Upper lobe of left lung (tissue), 6 donors: ENCODE results near the gene UHRF1. TPM values are rescaled to one million over a fixed set of nuclear protein-coding genes. Genes with fewer than 3 reads are reported as not detected.

Source experiments
- ATAC-seq, 2 donors: fragments of 200-7000 bp; cut with Tn5 transposase; one replicate each; pipeline ENCODE4 v1.9.1; 2022; ENCODE audit warnings: mild to moderate bottlenecking in 2 of 2, moderate library complexity in 2 of 2; ENCODE audit not compliant: low FRiP score in 2 of 2
- DNase-seq, 2 donors: peaks; one replicate each; pipeline ENCODE4 v3.0.0-alpha.2; 2019 to 2020
- H3K27ac ChIP-seq, 4 donors: fragments of 200-600 bp; sonication (generic); one replicate each; pipeline ENCODE4 v1.5.1; 2016 to 2019
- H3K27me3 ChIP-seq, 4 donors: fragments of 200-600 bp; sonication (generic); one replicate each; pipeline ENCODE4 v1.5.1; 2017 to 2019
- H3K36me3 ChIP-seq, 4 donors: fragments of 200-600 bp; sonication (generic); one replicate each; pipeline ENCODE4 v1.5.1; 2016 to 2019
- H3K4me1 ChIP-seq, 4 donors: fragments of 200-600 bp; sonication (generic); one replicate each; pipeline ENCODE4 v1.5.1; 2018 to 2019
- H3K4me3 ChIP-seq, 4 donors: fragments of 200-600 bp; sonication (generic); one replicate each; pipeline ENCODE4 v1.5.1; 2017 to 2019; ENCODE audit warnings: mild to moderate bottlenecking in 2 of 4, moderate library complexity in 1 of 4
- H3K9me3 ChIP-seq, 4 donors: fragments of 200-600 bp; sonication (generic); one replicate each; pipeline ENCODE4 v1.5.1; 2018 to 2019
- EP300 ChIP-seq, 4 donors: sonication (generic); formaldehyde crosslinking; IDR thresholded peaks; one replicate each; pipeline ENCODE4 v1.5.1; 2017; ENCODE audit warnings: antibody characterized with exemption in 4 of 4, control low read depth in 2 of 4
- POLR2A ChIP-seq, 4 donors: fragments of 450-650 bp; IDR thresholded peaks; one replicate each; pipeline ENCODE4 v1.5.1; 2016 to 2017; ENCODE audit warnings: antibody characterized with exemption in 4 of 4, mild to moderate bottlenecking in 2 of 4
- POLR2AphosphoS5 ChIP-seq, 2 donors: sonication (generic); formaldehyde crosslinking; IDR thresholded peaks; one replicate each; pipeline ENCODE4 v1.5.1; 2017; ENCODE audit warnings: antibody characterized with exemption in 2 of 2
- WGBS, 2 donors: methylation state at CpG; one replicate each; pipeline ENCODE4 v1.1.5; 2017 to 2018; 5-methylcytosine and 5-hydroxymethylcytosine counted together
- total RNA-seq, 6 donors: library from RNA; depleted of rRNA in 4 of 6; stranded (reverse); fragments of >200 nt in 4 of 6; gene quantifications; one replicate each; pipeline versions ENCODE4 v1.1.0 to v1.2.1, GENCODE V29; 2016 to 2021
- TF ChIP-seq, protein P1 (sequence below), 6 experiments: fragments of 450-650 bp in 4 of 6; fragments of 200-600 bp in 2 of 6; sonication (generic) in 2 of 6; IDR thresholded peaks; one replicate each; pipeline ENCODE4 v1.5.1; 2016 to 2019; ENCODE audit warnings: antibody characterized with exemption in 6 of 6
- donor health status: DM: no; HTN: no; CAD: no; lungs with moderate emphysema.
- donor health status: DM: no; HTN: yes; CAD: no; lungs with severe emphysema.

The UHRF1 gene
- total RNA-seq, 6 donors from 2014 or later: 1.0 to 5.1 (median 2.3) TPM

DNA sequence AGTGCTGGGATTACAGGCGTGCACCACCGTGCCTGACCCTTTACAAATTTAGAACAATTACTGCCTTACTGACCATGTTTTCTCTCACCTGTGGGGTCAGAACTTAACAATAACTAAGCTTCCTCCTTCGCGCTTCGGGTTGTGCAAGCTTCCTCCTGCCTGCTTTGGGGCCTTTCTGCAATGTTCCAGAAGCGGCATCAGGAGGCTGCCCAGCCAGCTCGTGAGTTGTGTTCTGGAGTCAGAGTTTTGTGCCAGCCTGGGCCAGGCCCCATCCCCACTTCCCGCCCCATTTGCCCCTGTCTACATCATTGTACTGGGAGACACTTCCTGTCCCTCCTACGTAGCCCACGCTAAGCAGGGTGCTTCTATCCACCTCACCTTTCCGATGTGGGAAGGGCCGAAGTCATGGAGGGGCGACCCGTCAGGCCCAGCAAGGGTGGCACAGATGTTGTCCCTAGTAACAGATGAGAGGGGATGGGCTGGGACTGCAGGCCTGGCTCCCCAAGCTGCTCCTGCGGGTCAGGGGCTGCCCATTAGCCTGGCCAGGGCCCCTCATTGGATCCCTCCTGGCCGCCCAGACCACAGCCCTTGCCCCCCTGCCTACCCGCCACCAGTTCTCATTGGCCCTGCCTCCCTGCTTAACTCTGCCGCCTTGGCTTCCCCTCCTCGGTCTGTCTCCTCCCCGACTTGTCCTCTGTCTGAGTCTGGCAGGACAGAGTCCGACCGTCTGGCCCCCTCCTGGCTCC, 13.4 kb downstream of the UHRF1 start:
- peak in 1 of 2 donors; percentile 41 for ATAC-seq
- Histone ChIP-seq H3K27me3 (no peaks in the 10 kb centered on the region), H3K4me3 (no peak overlapping the region), H3K27ac (peak overlapping the region in 3 of 4 donors; percentile 42 to 74 (median 69)), H3K4me1 (no peaks in the 10 kb centered on the region), H3K36me3 (no peaks in the 10 kb centered on the region), H3K9me3 (no peaks in the 10 kb centered on the region)
- WGBS, 2 donors: 77 to 88% methylated on average over 15 to 21 of the region's 22 CpGs
- DNase-seq: peak in 1 of 2 donors; percentile 68
- TF ChIP-seq POLR2A (IDR thresholded peaks at IDR 0.05) (no peak), EP300 (IDR thresholded peaks at IDR 0.05) (no peak), POLR2AphosphoS5 (IDR thresholded peaks at IDR 0.05) (no peak)
- TF ChIP-seq, protein P1, sequence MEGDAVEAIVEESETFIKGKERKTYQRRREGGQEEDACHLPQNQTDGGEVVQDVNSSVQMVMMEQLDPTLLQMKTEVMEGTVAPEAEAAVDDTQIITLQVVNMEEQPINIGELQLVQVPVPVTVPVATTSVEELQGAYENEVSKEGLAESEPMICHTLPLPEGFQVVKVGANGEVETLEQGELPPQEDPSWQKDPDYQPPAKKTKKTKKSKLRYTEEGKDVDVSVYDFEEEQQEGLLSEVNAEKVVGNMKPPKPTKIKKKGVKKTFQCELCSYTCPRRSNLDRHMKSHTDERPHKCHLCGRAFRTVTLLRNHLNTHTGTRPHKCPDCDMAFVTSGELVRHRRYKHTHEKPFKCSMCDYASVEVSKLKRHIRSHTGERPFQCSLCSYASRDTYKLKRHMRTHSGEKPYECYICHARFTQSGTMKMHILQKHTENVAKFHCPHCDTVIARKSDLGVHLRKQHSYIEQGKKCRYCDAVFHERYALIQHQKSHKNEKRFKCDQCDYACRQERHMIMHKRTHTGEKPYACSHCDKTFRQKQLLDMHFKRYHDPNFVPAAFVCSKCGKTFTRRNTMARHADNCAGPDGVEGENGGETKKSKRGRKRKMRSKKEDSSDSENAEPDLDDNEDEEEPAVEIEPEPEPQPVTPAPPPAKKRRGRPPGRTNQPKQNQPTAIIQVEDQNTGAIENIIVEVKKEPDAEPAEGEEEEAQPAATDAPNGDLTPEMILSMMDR (IDR thresholded peaks at IDR 0.05): no peak

DNA sequence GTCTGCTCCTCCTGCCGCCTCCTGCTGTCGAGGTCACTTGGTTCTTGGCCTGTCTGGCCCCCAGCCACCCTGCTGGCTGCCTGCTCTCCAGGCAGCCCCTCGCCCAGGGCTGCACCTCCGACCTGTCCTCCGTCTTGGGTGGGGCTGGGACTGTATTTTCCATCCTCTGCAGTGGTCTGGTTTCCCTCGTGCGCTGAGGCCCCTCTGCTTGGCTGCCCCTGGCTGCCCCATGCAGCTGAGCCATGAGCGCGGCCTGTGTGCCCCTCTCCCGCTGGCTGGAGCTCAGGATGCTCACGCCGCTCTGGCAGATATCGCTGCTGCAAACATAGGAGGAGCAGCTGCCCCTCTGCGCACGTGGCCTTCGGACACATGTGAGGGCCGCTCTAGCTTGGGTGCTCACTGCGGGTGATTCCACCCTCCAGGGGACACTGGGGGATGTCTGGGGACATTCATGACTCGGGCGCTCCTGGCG, 14.0 kb downstream of the UHRF1 start:
- 88 to 96% methylated on average over 3 to 20 of the region's 21 CpGs for WGBS, 2 donors
- H3K4me3 ChIP-seq: no peak overlapping the region

DNA sequence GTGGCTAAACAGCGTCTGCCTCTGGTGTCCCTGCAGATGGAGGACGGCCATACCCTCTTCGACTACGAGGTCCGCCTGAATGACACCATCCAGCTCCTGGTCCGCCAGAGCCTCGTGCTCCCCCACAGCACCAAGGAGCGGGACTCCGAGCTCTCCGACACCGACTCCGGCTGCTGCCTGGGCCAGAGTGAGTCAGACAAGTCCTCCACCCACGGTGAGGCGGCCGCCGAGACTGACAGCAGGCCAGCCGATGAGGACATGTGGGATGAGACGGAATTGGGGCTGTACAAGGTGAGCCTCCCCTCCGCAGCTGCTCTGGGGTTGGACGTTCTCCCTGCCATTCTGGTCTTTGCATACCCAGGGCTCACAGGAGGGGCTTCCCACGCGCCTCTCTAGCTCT, 19.9 kb downstream of the UHRF1 start:
- Histone ChIP-seq H3K27me3 (no peaks in the 10 kb centered on the region), H3K4me1 (no peaks in the 10 kb centered on the region), H3K36me3 (no peaks in the 10 kb centered on the region), H3K9me3 (no peaks in the 10 kb centered on the region), H3K4me3 (no peak overlapping the region), H3K27ac (no peak overlapping the region)
- no peak for TF ChIP-seq POLR2AphosphoS5 (IDR thresholded peaks at IDR 0.05)
- TF ChIP-seq EP300 (IDR thresholded peaks at IDR 0.05): no peak
- no peak for TF ChIP-seq POLR2A (IDR thresholded peaks at IDR 0.05)
- TF ChIP-seq, protein P1 (IDR thresholded peaks at IDR 0.05): no peak
- DNase-seq (peak in 1 of 2 donors; percentile 79), ATAC-seq (peak in 1 of 2 donors; percentile 92)
- 95 to 96% methylated on average over 11 to 22 of the region's 22 CpGs for WGBS, 2 donors

More for the DNA sequence above, 14.0 kb downstream of the UHRF1 start:
- H3K4me1 ChIP-seq: no peaks in the 10 kb centered on the region
- H3K27me3 ChIP-seq: no peaks in the 10 kb centered on the region
- no peaks in the 10 kb centered on the region for H3K9me3 ChIP-seq
- DNase-seq: no peak
- peak overlapping the region in 2 of 4 donors; percentile 69 to 74 for H3K27ac ChIP-seq
- H3K36me3 ChIP-seq: no peaks in the 10 kb centered on the region
- peak in 1 of 2 donors; percentile 45 for ATAC-seq
- TF ChIP-seq POLR2AphosphoS5 (IDR thresholded peaks at IDR 0.05) (no peak), POLR2A (IDR thresholded peaks at IDR 0.05) (no peak)
- TF ChIP-seq, protein P1 (IDR thresholded peaks at IDR 0.05): no peak

DNA sequence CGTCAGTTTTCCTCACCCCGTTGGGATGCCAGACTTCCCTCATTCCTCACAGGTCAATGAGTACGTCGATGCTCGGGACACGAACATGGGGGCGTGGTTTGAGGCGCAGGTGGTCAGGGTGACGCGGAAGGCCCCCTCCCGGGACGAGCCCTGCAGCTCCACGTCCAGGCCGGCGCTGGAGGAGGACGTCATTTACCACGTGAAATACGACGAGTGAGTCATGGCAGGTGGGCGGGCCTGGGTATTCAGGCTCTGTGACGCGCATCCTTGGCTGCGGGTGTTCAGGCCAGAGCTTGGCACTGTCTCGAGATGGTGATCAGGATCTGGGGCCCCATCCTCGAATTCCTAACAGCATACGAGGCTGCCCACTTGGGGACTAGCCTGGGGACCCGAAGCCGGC, 21.4 kb downstream of the UHRF1 start:
- Histone ChIP-seq H3K27me3 (no peaks in the 10 kb centered on the region), H3K36me3 (no peaks in the 10 kb centered on the region), H3K4me3 (no peak overlapping the region), H3K9me3 (no peaks in the 10 kb centered on the region), H3K27ac (no peak overlapping the region), H3K4me1 (no peaks in the 10 kb centered on the region)
- TF ChIP-seq EP300 (IDR thresholded peaks at IDR 0.05): no peak
- no peak for TF ChIP-seq POLR2A (IDR thresholded peaks at IDR 0.05)
- TF ChIP-seq, protein P1 (IDR thresholded peaks at IDR 0.05): no peak
- TF ChIP-seq POLR2AphosphoS5 (IDR thresholded peaks at IDR 0.05): no peak
- ATAC-seq (no peak), DNase-seq (no peak)
- WGBS, 2 donors: 91 to 92% methylated on average over 26 to 28 of the region's 28 CpGs
